Mesenchymal stem cell (in vitro differentiated cells and primary cell): Measurements from ENCODE around the gene INTS3.

Source experiments
- DNase-seq: peaks from one replicate; pipeline ENCODE4 v3.0.0-alpha.2; 2013
- H2AFZ ChIP-seq: one replicate; pipeline ENCODE4 v1.6.1; 2013; ENCODE audit warnings: low read depth, mild to moderate bottlenecking, control low read depth, inconsistent platforms, low read length, moderate library complexity
- H2AK5ac ChIP-seq: 2 replicates; pipeline ENCODE4 v1.6.1; 2013; ENCODE audit warnings: low read length, moderate library complexity, mild to moderate bottlenecking, inconsistent platforms; ENCODE audit not compliant: severe bottlenecking
- H2BK120ac ChIP-seq: one replicate; pipeline ENCODE4 v1.6.1; 2013; ENCODE audit warnings: low read depth, mild to moderate bottlenecking, inconsistent platforms, low read length, moderate library complexity
- H2BK12ac ChIP-seq, 2 experiments: one replicate each; pipeline ENCODE4 v1.6.1; 2013; ENCODE audit warnings: inconsistent platforms in 2 of 2, low read length in 2 of 2, mild to moderate bottlenecking in 2 of 2, moderate library complexity in 2 of 2, control low read depth in 1 of 2
- H2BK15ac ChIP-seq: one replicate; pipeline ENCODE4 v1.6.1; 2013; ENCODE audit warnings: mild to moderate bottlenecking, low read depth, inconsistent platforms; ENCODE audit not compliant: poor library complexity, severe bottlenecking
- H2BK5ac ChIP-seq: 2 replicates; pipeline ENCODE4 v1.6.1; 2013; ENCODE audit warnings: low read depth, mild to moderate bottlenecking, low read length, control low read depth, inconsistent platforms; ENCODE audit not compliant: poor library complexity, severe bottlenecking
- H3K14ac ChIP-seq, 2 experiments: one replicate each; pipeline ENCODE4 v1.6.1; 2013; ENCODE audit warnings: inconsistent platforms in 2 of 2, low read length in 2 of 2, control low read depth in 1 of 2, mild to moderate bottlenecking in 1 of 2, moderate library complexity in 1 of 2
- H3K18ac ChIP-seq, 2 experiments: one replicate each; pipeline ENCODE4 v1.6.1; 2013; ENCODE audit warnings: inconsistent platforms in 2 of 2, low read length in 2 of 2, control low read depth in 1 of 2, low read depth in 1 of 2, mild to moderate bottlenecking in 1 of 2
- H3K23ac ChIP-seq, 2 experiments: one replicate each; pipeline ENCODE4 v1.6.1; 2013; ENCODE audit warnings: inconsistent platforms in 2 of 2, low read length in 2 of 2, mild to moderate bottlenecking in 2 of 2, moderate library complexity in 2 of 2, control low read depth in 1 of 2
- H3K27ac ChIP-seq: 2 replicates; pipeline ENCODE4 v1.5.1; 2013; ENCODE audit warnings: mild to moderate bottlenecking, moderate library complexity, low read length, control low read depth, inconsistent platforms; ENCODE audit not compliant: poor library complexity, severe bottlenecking
- H3K27me3 ChIP-seq, 2 experiments: 2 replicates each; pipeline versions ENCODE4 v1.6.1 to v1.7.0; 2013; ENCODE audit warnings: low read length in 2 of 2, mild to moderate bottlenecking in 2 of 2, moderate library complexity in 2 of 2, control low read depth in 1 of 2, inconsistent platforms in 1 of 2; ENCODE audit not compliant: control insufficient read depth in 1 of 2, insufficient read depth in 1 of 2
- H3K36me3 ChIP-seq, 2 experiments: 2 replicates each; pipeline versions ENCODE4 v1.6.1 to v1.7.0; 2013; ENCODE audit warnings: low read length in 2 of 2, control low read depth in 1 of 2, inconsistent platforms in 1 of 2, low read depth in 1 of 2, mild to moderate bottlenecking in 1 of 2; ENCODE audit not compliant: insufficient read depth in 2 of 2, control insufficient read depth in 1 of 2
- H3K4ac ChIP-seq, 2 experiments: one replicate each; pipeline ENCODE4 v1.6.1; 2013; ENCODE audit warnings: inconsistent platforms in 2 of 2, low read length in 2 of 2, mild to moderate bottlenecking in 2 of 2, moderate library complexity in 2 of 2, control low read depth in 1 of 2, low read depth in 1 of 2
- H3K4me1 ChIP-seq: 2 replicates; pipeline ENCODE4 v1.6.1; 2013; ENCODE audit warnings: low read depth, low read length, control low read depth; ENCODE audit not compliant: control insufficient read depth, insufficient read depth
- H3K4me2 ChIP-seq: 2 replicates; pipeline ENCODE4 v1.6.1; 2013; ENCODE audit warnings: low read length, mild to moderate bottlenecking, inconsistent platforms; ENCODE audit not compliant: poor library complexity, severe bottlenecking
- H3K4me3 ChIP-seq, 2 experiments: 2 replicates each; pipeline versions ENCODE4 v1.5.1 to v1.7.0; 2013; ENCODE audit warnings: low read length in 2 of 2, mild to moderate bottlenecking in 2 of 2, control low read depth in 1 of 2, low read depth in 1 of 2; ENCODE audit not compliant: insufficient read depth in 1 of 2
- H3K79me1 ChIP-seq: replicated peaks from 2 replicates; pipeline ENCODE4 v1.6.1; 2013; ENCODE audit warnings: mild to moderate bottlenecking, control low read depth, low read length, inconsistent platforms; ENCODE audit not compliant: poor library complexity, severe bottlenecking
- H3K9ac ChIP-seq: 2 replicates; pipeline ENCODE4 v1.7.0; 2013; ENCODE audit warnings: mild to moderate bottlenecking, low read length, moderate library complexity
- H3K9me3 ChIP-seq: 2 replicates; pipeline ENCODE4 v1.7.0; 2013; ENCODE audit warnings: mild to moderate bottlenecking, low read length; ENCODE audit not compliant: control insufficient read depth
- H4K8ac ChIP-seq: one replicate; pipeline ENCODE4 v1.6.1; 2013; ENCODE audit warnings: inconsistent platforms, mild to moderate bottlenecking, low read length, moderate library complexity
- H4K91ac ChIP-seq: one replicate; pipeline ENCODE4 v1.6.1; 2013; ENCODE audit warnings: mild to moderate bottlenecking, low read length, inconsistent platforms
- WGBS: methylation state at CpG from one replicate; pipeline ENCODE4 v1.1.7; 2013; ENCODE audit warnings: mixed read lengths; 5-methylcytosine and 5-hydroxymethylcytosine counted together

Gene INTS3

DNA sequence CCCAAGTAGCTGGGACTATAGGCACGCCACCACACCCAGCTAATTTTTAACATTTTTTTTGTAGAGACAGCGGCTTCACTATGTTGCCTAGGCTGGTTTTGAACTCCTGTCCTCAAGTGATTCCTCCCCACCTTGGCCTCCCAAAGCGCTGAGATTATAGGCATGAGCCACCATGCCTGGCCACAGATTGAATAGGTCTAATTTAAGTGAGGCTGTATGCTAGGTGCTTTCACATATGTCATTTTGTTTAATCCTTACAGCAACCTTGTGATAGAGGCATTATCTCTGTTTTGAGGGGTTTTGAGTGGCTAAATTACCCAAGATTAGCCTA is 7.2 kb downstream of the INTS3 start:
- no peak overlapping the region for H3K14ac ChIP-seq
- H3K9me3 ChIP-seq: no peaks in the 10 kb centered on the region
- H2BK120ac ChIP-seq: no peak overlapping the region
- H3K79me1 ChIP-seq: peaks cover 27% of the 10 kb centered on the region
- no peaks in the 10 kb centered on the region for H3K27me3 ChIP-seq
- H2AFZ ChIP-seq: no peak overlapping the region
- H3K27ac ChIP-seq: no peak overlapping the region
- peak overlapping the region; percentile 69 for H3K9ac ChIP-seq
- 98% methylated on average over 3 of the region's 3 CpGs for WGBS
- H3K36me3 ChIP-seq: peaks cover 15% of the 10 kb centered on the region in 2 experiments
- no peak for DNase-seq
- H2AK5ac ChIP-seq: peak overlapping the region; percentile 96
- no peak overlapping the region for H2BK15ac ChIP-seq
- no peak overlapping the region for H4K91ac ChIP-seq
- no peak overlapping the region for H3K18ac ChIP-seq
- H4K8ac ChIP-seq: no peak overlapping the region
- H3K4me2 ChIP-seq: no peak overlapping the region
- H3K4ac ChIP-seq: no peak overlapping the region
- H2BK12ac ChIP-seq: no peak overlapping the region
- H2BK5ac ChIP-seq: no peak overlapping the region
- peaks cover 8% of the 10 kb centered on the region for H3K4me1 ChIP-seq
- H3K4me3 ChIP-seq: no peak overlapping the region
- no peak overlapping the region for H3K23ac ChIP-seq

DNA sequence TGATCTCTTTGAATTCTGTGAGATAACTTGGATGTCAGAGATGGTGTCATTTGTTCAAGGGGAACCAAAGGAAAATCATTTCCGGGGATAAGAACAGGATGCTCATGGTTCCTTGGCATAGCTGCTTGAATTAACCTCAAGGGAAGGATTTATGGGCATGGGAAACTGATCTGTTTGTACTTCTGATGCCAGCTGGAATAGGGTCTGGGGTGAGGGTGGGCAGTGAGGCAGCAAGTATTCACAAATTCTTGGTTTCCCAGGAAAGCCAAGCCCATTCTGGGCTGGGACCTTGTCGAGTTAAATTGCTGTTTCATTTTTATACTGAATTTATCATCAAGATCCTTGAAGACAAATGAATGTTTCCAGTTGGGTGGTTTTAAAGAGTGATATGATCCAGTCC is 14.1 kb downstream of the INTS3 start:
- Histone ChIP-seq H2BK120ac (no peak overlapping the region), H3K27me3 (no peaks in the 10 kb centered on the region), H3K18ac (no peak overlapping the region), H2AK5ac (no peak overlapping the region), H3K9ac (peak overlapping the region; percentile 76), H2BK12ac (no peak overlapping the region), H3K4me2 (no peak overlapping the region), H2BK15ac (no peak overlapping the region), H4K8ac (no peak overlapping the region), H3K4me1 (peaks cover 13% of the 10 kb centered on the region), H4K91ac (no peak overlapping the region), H2AFZ (no peak overlapping the region), H3K23ac (no peak overlapping the region), H3K79me1 (peaks cover 25% of the 10 kb centered on the region), H3K4me3 (peak overlapping the region in 1 of 2 experiments; percentile 4), H3K9me3 (no peaks in the 10 kb centered on the region), H2BK5ac (no peak overlapping the region), H3K4ac (no peak overlapping the region), H3K36me3 (peaks cover 21 to 55% of the 10 kb centered on the region in 2 experiments), H3K27ac (peak overlapping the region; percentile 95), H3K14ac (no peak overlapping the region)
- DNase-seq: no peak
- 98% methylated on average over 1 of the region's 2 CpGs for WGBS

GRCh38 chr1:153742411-153743142 is 14.7 kb downstream of the INTS3 start:
- Histone ChIP-seq H3K18ac (no peak overlapping the region), H3K36me3 (peaks cover 18 to 58% of the 10 kb centered on the region in 2 experiments), H2BK12ac (no peak overlapping the region), H4K8ac (no peak overlapping the region), H2AFZ (no peak overlapping the region), H3K9ac (peak overlapping the region; percentile 76), H3K27me3 (no peaks in the 10 kb centered on the region), H3K23ac (no peak overlapping the region), H3K4me2 (peak overlapping the region; percentile 8), H3K79me1 (peaks cover 22% of the 10 kb centered on the region), H3K4me1 (peaks cover 12% of the 10 kb centered on the region), H2BK5ac (peak overlapping the region; percentile 21), H3K9me3 (no peaks in the 10 kb centered on the region), H2BK120ac (no peak overlapping the region), H3K14ac (no peak overlapping the region), H3K4me3 (peak overlapping the region in 1 of 2 experiments; percentile 4), H3K4ac (no peak overlapping the region), H2BK15ac (no peak overlapping the region), H2AK5ac (peak overlapping the region; percentile 71), H4K91ac (no peak overlapping the region), H3K27ac (peak overlapping the region; percentile 95)
- DNase-seq: peak; percentile 13
- WGBS: 90% methylated on average over 2 of the region's 5 CpGs

DNA sequence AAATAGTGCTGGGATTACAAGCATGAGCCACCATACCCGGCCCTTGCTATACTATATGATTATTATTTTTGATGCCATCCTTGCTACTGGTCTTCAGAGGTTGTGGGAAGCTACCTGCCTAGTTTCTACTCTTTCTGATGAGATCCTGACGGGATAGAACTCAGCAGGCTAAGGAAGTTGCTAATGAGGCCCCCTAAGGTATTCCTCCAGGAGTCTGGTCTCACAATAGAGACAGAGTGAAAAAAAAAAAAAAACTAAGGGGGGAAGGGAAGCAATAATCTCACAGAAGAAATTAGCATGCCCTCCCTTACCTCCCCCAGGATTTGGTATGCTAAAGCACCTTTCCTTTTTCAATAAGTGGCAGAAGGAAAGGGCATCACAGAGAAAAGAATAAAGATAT is 17.6 kb downstream of the INTS3 start:
- 100% methylated on average over 1 of the region's 2 CpGs for WGBS
- Histone ChIP-seq H3K27me3 (no peaks in the 10 kb centered on the region), H4K8ac (no peak overlapping the region), H3K36me3 (peaks cover 20 to 70% of the 10 kb centered on the region in 2 experiments), H3K4me1 (peaks cover 12% of the 10 kb centered on the region), H2BK5ac (no peak overlapping the region), H3K23ac (no peak overlapping the region), H2BK120ac (no peak overlapping the region), H3K4ac (no peak overlapping the region), H2BK12ac (no peak overlapping the region), H3K79me1 (peaks cover 22% of the 10 kb centered on the region), H3K4me3 (no peak overlapping the region), H3K27ac (no peak overlapping the region), H2AFZ (no peak overlapping the region), H3K18ac (no peak overlapping the region), H3K14ac (no peak overlapping the region), H4K91ac (no peak overlapping the region), H3K9ac (no peak overlapping the region), H2AK5ac (no peak overlapping the region), H3K9me3 (no peaks in the 10 kb centered on the region), H2BK15ac (no peak overlapping the region), H3K4me2 (no peak overlapping the region)
- DNase-seq: no peak
